Suprapubic skin (tissue), 4 donors: ENCODE data around the gene GSG1L.

ENCODE experiments used
- CTCF ChIP-seq, 2 donors: fragments of 200-600 bp in 1 of 2; fragments of 450-650 bp in 1 of 2; sonication (generic) in 1 of 2; IDR thresholded peaks; one replicate each; pipeline ENCODE4 v1.5.1; 2016 to 2019; ENCODE audit warnings: antibody characterized with exemption in 2 of 2, mild to moderate bottlenecking in 1 of 2, moderate library complexity in 1 of 2
- EP300 ChIP-seq: sonication (generic); formaldehyde crosslinking; IDR thresholded peaks from one replicate; pipeline ENCODE4 v1.6.1; 2017; ENCODE audit warnings: antibody characterized with exemption
- POLR2A ChIP-seq, 2 donors: fragments of 450-650 bp; IDR thresholded peaks; one replicate each; pipeline ENCODE4 v1.6.1; 2017; ENCODE audit warnings: antibody characterized with exemption in 2 of 2, mild to moderate bottlenecking in 2 of 2, moderate library complexity in 2 of 2
- POLR2AphosphoS5 ChIP-seq, 3 donors: sonication (generic); formaldehyde crosslinking; IDR thresholded peaks; one replicate each; pipeline ENCODE4 v1.6.1; 2017; ENCODE audit warnings: antibody characterized with exemption in 3 of 3

- TF ChIP-seq CTCF (IDR thresholded peaks at IDR 0.05) (peak; percentile 14 to 36), POLR2A (IDR thresholded peaks at IDR 0.05) (no peak), EP300 (no peak), POLR2AphosphoS5 (IDR thresholded peaks at IDR 0.05) (peak in 1 of 3 donors; percentile 58)
These were observed 321.2 kb downstream of the GSG1L start for GRCh38 chr16:27742333-27742732.
